ENCODE results near the gene CENPV.

- no peak for TF ChIP-seq CTCF (IDR thresholded peaks at IDR 0.05; ENCODE audit: insufficient read depth, low read depth, low read length)
- TF ChIP-seq EZH2 (IDR thresholded peaks at IDR 0.05; ENCODE audit: insufficient read depth, low read length), result no peak
Observed at GRCh38 chr17:16306211-16306610, 47.1 kb downstream of the CENPV start.
